Fibroblast of peridontal ligament (primary cell): ENCODE measurements around the gene TMSB10.
A peak's percentile ranks its signal among the peaks of the same experiment; 100 is the strongest.
"Not testable (repeated sequence)": the region's sequence is repeated elsewhere in the genome, so short reads cannot be mapped to it uniquely, and the experiment has no call there.

Source experiments
- DNase-seq: peaks from one replicate; pipeline ENCODE4 v3.0.0-alpha.2; 2010; ENCODE audit errors: extremely low read depth

The TMSB10 gene

DNA sequence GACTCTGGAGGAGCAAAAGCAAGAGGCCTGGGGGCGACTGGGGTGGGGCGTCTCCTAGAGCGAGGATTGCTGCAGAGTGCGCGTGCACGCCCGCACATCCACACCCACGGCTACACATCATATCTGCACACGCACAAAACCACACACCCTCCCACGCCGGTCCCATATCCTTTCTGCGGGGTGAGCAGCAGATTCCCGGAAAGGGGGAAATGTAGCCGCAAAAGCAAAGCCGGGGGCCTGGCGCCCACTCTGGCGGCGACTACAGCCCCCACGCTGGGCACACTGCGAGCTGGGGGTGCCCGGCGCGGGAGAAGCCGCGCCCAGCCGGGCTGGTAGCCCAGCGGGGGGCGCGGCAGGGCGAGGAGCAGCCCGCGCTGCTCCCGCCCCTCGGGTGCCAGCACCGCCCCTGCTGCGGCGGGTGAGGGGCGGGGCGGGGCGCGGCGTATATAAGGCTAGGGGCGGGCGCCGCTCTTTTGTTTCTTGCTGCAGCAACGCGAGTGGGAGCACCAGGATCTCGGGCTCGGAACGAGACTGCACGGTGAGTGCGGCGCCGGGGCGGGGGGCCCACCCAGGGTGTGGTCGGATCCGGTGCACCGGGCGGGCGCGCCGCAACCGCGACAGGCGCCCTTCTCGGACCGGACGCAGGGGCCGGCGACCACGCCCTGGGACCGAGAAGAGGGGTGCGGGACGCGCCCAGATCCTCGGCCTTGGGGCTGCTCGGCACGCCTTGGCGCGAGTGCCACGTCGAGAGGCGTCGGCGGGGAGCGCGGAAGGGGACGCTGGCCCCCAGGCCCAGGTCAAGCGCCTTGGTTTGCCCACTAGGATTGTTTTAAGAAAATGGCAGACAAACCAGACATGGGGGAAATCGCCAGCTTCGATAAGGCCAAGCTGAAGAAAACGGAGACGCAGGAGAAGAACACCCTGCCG, at the start of gene TMSB10:
Gene TMSB10, plus strand, starts transcription at position 476 of the 927 bp plus-strand sequence.
- peak; percentile 82 for DNase-seq

GRCh38 chr2:84855731-84856130, 49.7 kb upstream of the TMSB10 start:
- no peak for DNase-seq

- no peak for DNase-seq
Observed at GRCh38 chr2:84856787-84857186, 48.7 kb upstream of the TMSB10 start.

DNA sequence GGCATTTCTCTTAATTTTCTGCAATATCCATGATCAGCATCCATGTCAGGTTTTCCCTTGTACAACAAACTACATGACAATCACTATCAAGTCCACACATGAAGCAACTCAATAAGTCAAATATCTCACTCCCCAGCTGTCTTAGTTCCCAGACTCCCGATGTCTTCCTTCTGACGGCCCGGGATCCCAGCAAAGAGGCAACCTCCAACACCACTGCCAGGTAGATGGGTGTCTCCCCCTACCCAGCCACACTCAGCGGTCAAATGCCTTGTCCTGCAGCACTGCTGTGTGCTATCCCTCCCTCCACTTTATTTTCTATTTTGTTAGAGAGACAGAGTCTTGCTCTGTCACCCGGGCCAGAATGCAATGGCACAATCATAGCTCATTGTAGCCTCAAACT, 47.9 kb upstream of the TMSB10 start:
- no peak for DNase-seq

GRCh38 chr2:84858123-84858522, 47.3 kb upstream of the TMSB10 start:
- DNase-seq, result no peak

GRCh38 chr2:84858937-84859336, 46.5 kb upstream of the TMSB10 start:
- no peak for DNase-seq

DNA sequence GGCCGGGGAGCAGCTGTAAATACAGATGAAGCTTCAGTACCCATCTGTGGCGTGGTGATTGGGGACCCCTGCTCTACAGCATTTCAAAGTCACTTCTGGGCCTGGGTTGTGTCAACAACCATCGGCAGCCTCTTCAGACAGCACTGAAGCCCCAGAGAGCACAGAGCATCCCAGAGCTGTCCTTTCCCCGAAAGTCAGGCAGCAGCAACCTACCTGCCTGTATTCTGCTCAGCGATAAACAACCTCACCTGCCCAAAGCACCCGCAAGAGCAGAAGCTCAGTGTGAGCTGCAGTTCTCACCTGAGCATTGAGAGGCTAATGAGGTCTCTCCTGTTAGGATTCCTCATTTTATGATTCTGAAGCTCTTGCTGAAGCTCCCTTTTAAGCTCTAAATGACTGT, 43.9 kb upstream of the TMSB10 start:
- no peak for DNase-seq

DNA sequence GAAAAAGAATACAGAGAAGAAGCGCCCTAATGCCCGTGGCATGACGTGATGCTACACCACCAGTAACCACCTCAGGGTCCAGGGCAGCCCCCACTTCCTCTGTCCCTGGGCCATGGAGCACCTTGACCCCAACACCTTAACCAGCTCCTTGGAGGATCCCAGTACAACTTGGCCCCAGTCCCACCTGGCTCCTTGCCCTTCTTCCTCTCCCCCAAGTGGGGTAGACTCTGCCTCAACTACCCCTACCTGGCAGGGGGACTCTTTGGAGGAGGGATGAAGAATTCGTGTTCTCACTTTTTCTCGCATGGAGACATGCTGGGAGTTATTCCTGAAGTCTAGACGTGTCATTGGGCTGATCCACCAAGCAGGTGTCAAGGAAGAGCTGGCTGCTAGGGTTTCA, 43.5 kb upstream of the TMSB10 start:
- no peak for DNase-seq

DNA sequence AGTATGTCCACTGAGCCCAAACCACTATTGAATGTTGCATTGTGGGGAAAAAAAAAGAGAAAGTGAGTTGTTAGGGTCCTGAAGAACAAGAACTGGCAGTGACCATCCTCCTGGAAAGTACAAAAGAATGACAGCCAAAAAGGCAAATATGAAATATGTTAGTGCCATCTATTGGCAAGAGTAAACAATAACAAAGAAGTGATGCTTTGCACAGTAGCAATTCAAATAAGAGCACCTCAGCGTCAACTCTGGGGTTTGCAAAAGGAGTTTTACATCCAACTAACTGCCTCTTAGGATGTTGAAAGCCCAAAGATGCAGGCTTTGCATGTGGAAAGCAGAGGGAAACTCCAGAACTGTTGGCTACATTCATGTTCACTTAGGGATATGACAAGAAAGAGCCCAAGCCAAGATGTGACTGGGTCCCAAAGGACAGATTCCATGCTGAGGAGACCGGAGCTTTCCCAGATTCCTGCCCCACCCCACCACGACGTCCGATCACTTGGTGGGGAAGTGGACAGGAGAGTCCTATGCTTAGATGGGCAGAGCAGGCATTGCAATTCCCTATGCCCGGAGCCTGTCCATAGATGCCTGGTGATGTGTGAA, 40.2 kb upstream of the TMSB10 start:
- DNase-seq, result peak; percentile 72

GRCh38 chr2:84866122-84866521, 39.3 kb upstream of the TMSB10 start:
- peak; percentile 85 for DNase-seq

DNA sequence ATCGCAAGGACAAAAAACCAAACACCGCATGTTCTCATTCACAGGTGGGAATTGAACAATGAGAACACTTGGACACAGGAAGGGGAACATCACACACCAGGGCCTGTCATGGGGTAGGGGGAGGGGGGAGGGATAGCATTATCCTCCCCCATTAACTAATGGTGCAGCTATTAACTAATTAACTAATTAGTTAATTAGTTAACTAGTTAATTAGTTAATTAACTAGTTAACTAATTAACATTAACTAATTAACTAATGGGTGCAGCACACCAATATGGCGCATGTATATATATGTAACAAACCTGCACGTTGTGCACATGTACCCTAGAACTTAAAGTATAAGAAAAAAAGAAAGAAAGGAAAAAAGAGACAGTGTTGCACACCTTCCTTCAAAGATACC, 37.1 kb upstream of the TMSB10 start:
- DNase-seq, result not testable (repeated sequence)

- no peak for DNase-seq
Observed at GRCh38 chr2:84870306-84870705, 35.1 kb upstream of the TMSB10 start.

DNA sequence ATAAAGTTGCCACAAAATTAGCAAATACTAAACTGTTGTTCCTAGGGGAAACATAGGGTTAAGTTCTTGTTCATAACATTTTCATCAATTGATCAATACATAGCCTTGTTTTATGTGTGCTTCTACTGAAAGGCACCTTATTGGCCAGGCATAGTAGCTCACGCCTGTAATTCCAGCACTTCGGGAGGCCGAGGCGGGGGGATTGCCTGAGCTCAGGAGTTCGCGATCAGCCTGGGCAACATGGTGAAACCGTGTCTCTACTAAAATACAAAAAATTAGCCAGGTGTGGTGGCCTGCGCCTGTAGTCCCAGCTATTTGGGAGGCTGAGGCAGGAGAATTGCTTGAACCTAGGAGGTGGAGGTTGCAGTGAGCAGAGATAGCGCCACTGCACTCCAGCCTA, 32.8 kb upstream of the TMSB10 start:
- not testable (repeated sequence) for DNase-seq

- no peak for DNase-seq
Observed at GRCh38 chr2:84873350-84873749, 32.1 kb upstream of the TMSB10 start.

DNA sequence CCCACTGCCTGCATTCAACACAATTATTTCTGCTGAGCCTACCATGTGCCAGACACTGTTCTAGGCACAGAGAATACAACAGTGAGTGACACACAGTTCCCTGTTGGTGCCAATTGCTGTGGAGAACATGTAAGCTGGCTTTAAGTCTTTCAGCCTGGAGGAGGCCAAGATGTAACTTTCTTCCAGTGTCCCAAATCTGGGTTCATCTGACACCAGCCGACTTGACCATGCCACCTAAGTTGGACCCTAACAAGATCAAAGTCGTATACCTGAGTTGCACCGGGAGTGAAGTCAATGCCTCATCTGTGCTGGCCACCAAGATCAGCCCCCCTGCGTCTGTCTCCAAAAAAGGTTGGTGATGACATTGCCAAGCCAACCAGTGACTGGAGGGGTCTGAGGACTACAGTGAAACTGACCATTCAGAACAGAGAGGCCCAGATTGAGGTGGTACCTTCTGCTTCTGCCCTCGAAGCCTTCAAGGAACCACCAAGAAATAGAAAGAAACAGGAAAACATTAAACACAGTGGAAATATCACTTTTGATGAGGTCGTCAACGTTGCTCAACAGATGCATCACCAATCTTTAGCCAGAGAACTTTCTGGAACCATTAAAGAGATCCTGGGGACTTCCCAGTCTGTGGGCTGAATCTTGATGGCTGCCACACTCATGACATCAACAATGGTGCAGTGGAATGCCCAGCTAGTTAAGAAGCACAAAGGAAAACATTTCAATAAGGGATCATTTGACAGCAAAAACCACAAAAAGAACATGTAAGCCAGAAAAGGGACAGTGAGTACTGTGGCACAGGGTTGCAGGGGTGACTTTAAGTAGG, 30.9 kb upstream of the TMSB10 start:
- peak; percentile 68 for DNase-seq

DNA sequence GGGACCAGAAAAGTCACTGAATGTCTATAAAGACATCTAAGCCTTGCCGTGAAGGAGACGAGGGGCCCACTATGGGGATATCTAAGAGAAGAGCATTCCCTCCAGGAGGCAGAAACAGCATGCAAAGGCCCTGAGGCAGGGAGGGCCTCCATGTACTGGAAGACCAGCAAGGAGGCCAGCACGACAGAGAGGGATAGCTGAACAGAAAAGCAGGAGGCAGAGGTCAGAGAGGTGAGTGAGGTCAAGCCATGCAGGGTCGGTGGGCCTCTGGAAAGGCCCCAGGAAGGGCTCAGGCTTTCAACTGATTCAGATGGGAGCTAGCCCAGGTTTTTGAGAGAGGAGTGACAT, 30.3 kb upstream of the TMSB10 start:
- DNase-seq, result no peak

DNA sequence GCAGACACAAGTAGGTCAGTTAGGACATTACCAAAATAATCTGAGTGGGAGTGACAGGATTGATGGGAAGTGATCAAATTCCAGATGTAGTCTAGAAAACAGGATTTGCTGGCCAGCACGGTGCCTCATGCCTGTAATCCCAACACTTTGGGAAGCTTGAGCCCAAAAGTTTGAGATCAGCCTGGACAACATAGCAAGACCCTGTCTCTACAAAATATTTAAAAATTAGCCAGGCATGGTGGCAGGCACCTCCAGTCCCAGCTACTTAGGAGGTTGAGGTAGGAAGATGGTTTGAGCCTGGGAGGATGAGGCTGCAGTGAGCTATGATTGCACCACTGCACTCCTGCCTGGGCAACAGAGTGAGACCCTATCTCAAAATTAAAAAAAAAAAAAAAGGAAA, 29.8 kb upstream of the TMSB10 start:
- not testable (repeated sequence) for DNase-seq

DNA sequence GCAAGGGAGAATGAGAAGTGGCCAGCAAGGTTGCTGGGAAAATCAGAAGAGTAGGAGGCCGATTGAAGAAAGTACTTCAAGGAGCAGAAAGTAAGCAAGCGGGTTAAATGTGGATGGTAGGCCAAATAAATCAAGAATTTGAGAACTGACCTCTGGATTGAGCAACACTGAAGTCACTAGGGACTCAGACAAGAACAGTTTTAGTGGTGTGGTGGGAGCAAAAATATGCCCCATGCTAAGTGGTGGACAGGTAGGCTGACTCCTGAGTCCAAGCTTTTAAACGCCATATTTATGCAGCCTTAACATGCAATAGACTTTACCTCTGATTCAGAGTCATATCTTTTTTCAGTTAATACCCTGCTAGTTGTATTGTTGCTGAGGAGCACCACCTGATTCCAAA, 29.1 kb upstream of the TMSB10 start:
- DNase-seq, result peak; percentile 23

DNA sequence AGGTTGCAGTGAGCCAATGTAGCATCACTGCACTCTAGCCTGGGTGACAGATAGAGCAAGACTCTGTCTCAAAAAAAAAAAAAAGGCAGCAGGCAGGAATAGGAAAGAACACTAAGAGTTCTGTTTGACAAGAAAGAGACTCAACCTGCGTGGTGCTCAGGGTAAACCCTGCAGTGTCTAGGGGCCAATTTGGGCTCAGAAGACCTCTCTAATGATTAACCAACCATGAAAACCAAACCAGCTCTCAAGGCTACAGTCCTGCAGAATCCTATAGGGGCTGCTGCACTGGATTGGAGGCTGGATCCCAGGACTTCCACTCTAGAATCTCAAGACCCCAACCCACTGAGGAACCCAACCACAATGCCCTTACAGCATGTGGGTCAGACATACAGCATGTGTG, 27.0 kb upstream of the TMSB10 start:
- no peak for DNase-seq

DNA sequence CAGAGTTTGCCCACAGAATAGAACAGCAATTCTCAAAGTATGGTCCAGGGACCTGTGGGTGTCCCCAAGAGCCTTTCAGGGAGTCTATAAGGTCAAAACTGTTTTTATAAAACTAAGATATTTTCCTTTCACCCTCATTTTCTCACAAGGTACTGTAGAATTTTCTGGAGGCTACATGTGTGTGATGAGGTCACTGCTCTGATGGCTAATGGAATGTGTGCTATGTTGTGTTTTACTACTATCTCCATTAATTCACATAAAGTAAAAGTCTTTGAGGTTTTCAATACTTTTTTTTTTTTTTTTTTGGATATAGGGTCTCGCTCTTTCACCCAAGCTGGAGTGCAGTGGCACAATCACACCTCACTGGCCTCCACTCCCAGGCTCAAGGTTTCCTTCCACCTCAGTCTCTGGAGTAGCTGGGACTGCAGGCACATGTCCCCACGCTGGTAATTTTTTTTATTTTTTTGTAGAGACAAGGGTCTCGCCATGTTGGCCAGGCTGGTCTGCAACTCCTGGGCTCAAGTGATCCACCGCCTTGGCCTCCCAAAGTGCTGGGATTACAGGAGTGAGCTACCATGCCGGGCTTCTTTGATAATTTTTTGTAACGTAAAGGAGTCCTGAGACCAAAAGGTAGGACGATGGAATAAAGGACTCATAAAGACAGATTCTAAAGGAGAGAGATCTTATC, 26.4 kb upstream of the TMSB10 start:
- no peak for DNase-seq

GRCh38 chr2:84879584-84880394, 25.7 kb upstream of the TMSB10 start:
- peak; percentile 23 for DNase-seq
